ENCODE data around the gene CYSRT1.

- TF ChIP-seq, protein P1, sequence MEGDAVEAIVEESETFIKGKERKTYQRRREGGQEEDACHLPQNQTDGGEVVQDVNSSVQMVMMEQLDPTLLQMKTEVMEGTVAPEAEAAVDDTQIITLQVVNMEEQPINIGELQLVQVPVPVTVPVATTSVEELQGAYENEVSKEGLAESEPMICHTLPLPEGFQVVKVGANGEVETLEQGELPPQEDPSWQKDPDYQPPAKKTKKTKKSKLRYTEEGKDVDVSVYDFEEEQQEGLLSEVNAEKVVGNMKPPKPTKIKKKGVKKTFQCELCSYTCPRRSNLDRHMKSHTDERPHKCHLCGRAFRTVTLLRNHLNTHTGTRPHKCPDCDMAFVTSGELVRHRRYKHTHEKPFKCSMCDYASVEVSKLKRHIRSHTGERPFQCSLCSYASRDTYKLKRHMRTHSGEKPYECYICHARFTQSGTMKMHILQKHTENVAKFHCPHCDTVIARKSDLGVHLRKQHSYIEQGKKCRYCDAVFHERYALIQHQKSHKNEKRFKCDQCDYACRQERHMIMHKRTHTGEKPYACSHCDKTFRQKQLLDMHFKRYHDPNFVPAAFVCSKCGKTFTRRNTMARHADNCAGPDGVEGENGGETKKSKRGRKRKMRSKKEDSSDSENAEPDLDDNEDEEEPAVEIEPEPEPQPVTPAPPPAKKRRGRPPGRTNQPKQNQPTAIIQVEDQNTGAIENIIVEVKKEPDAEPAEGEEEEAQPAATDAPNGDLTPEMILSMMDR (IDR thresholded peaks at IDR 0.05; ENCODE audit: extremely low read depth in 1 of 2, insufficient read depth in 1 of 2, low read depth in 1 of 2, low read length in 2 of 2): no peak
- TF ChIP-seq MAX (IDR thresholded peaks at IDR 0.05; ENCODE audit: insufficient read depth, insufficient read length) (no peak), POLR2AphosphoS5 (IDR thresholded peaks at IDR 0.05; ENCODE audit: insufficient read depth, low read depth, low read length) (peak; percentile 88), MYC (IDR thresholded peaks at IDR 0.05; ENCODE audit: low read depth, low read length) (no peak)
Observed at GRCh38 chr9:137223078-137223970, 1.6 kb upstream of the CYSRT1 start.
